ENCODE data around the gene UNC13A. TPM values are rescaled to one million over a fixed set of nuclear protein-coding genes. Genes with fewer than 3 reads are reported as not detected.

UNC13A gene
- total RNA-seq, 1 donor from 2014 or later, result 3.9 TPM

GRCh38 chr19:17718947-17719711 lies 31.0 kb upstream of the UNC13A start, which contains the start of gene MAP1S:
TSS of gene MAP1S (plus strand) at chr19:17719480. CDS start at chr19:17719503, 23 bp downstream.
- TF ChIP-seq CTCF (IDR thresholded peaks at IDR 0.05; ENCODE audit: unreplicated experiment), result no peak
- peak within 1 kb of the TSS; percentile 80 for H3K4me3 Mint-ChIP-seq (ENCODE audit: low read depth)
- peaks cover 16% of the 10 kb centered on the region for H3K4me1 Mint-ChIP-seq (ENCODE audit: low read depth)

GRCh38 chr19:17718550-17718946 lies 30.4 kb upstream of the UNC13A start:
- Mint-ChIP-seq H3K27ac (peak overlapping the region; percentile 65), H3K4me3 (ENCODE audit: low read depth) (peak overlapping the region; percentile 80), H3K27me3 (no peaks in the 10 kb centered on the region), H3K4me1 (ENCODE audit: low read depth) (peaks cover 16% of the 10 kb centered on the region), H3K36me3 (ENCODE audit: insufficient read depth) (peaks cover 3% of the 10 kb centered on the region), H3K9me3 (ENCODE audit: low read depth) (no peaks in the 10 kb centered on the region)
- no peak for TF ChIP-seq CTCF (IDR thresholded peaks at IDR 0.05; ENCODE audit: unreplicated experiment)
- DNase-seq (ENCODE audit: low spot score, unreplicated experiment), result no peak

More at GRCh38 chr19:17718947-17719711, 31.0 kb upstream of the UNC13A start, which contains the start of gene MAP1S:
- DNase-seq (ENCODE audit: low spot score, unreplicated experiment), result peak; percentile 66
- H3K27me3 Mint-ChIP-seq, result no peaks in the 10 kb centered on the region
- no peaks in the 10 kb centered on the region for H3K9me3 Mint-ChIP-seq (ENCODE audit: low read depth)
- H3K36me3 Mint-ChIP-seq (ENCODE audit: insufficient read depth), result peaks cover 3% of the 10 kb centered on the region
- peak within 1 kb of the TSS; percentile 84 for H3K27ac Mint-ChIP-seq

- Mint-ChIP-seq H3K36me3 (ENCODE audit: insufficient read depth) (peaks cover under 1% of the 10 kb centered on the region), H3K4me1 (ENCODE audit: low read depth) (peaks cover 18% of the 10 kb centered on the region), H3K27ac (no peak overlapping the region), H3K9me3 (ENCODE audit: low read depth) (no peaks in the 10 kb centered on the region), H3K4me3 (ENCODE audit: low read depth) (no peak overlapping the region), H3K27me3 (no peaks in the 10 kb centered on the region)
- TF ChIP-seq CTCF (IDR thresholded peaks at IDR 0.05; ENCODE audit: unreplicated experiment), result no peak
- no peak for DNase-seq (ENCODE audit: low spot score, unreplicated experiment)
Measured at GRCh38 chr19:17716309-17716929, 28.3 kb upstream of the UNC13A start.

- TF ChIP-seq CTCF (IDR thresholded peaks at IDR 0.05; ENCODE audit: unreplicated experiment), result no peak
- H3K27ac Mint-ChIP-seq, result no peak overlapping the region
- H3K36me3 Mint-ChIP-seq (ENCODE audit: insufficient read depth), result no peaks in the 10 kb centered on the region
- DNase-seq (ENCODE audit: low spot score, unreplicated experiment), result no peak
- no peak overlapping the region for H3K4me3 Mint-ChIP-seq (ENCODE audit: low read depth)
- peaks cover 5% of the 10 kb centered on the region for H3K27me3 Mint-ChIP-seq
- peaks cover 1% of the 10 kb centered on the region for H3K4me1 Mint-ChIP-seq (ENCODE audit: low read depth)
- no peaks in the 10 kb centered on the region for H3K9me3 Mint-ChIP-seq (ENCODE audit: low read depth)
Measured at GRCh38 chr19:17711851-17712250, 23.7 kb upstream of the UNC13A start.

- no peaks in the 10 kb centered on the region for H3K9me3 Mint-ChIP-seq (ENCODE audit: low read depth)
- no peaks in the 10 kb centered on the region for H3K36me3 Mint-ChIP-seq (ENCODE audit: insufficient read depth)
- peaks cover 13% of the 10 kb centered on the region for H3K27me3 Mint-ChIP-seq
Measured at GRCh38 chr19:17706750-17707181, 18.6 kb upstream of the UNC13A start.

More at GRCh38 chr19:17706750-17707181, 18.6 kb upstream of the UNC13A start:
- TF ChIP-seq CTCF (IDR thresholded peaks at IDR 0.05; ENCODE audit: unreplicated experiment), result no peak
- DNase-seq (ENCODE audit: low spot score, unreplicated experiment), result no peak
- Mint-ChIP-seq H3K4me1 (ENCODE audit: low read depth) (peaks cover under 1% of the 10 kb centered on the region), H3K4me3 (ENCODE audit: low read depth) (no peak overlapping the region), H3K27ac (no peak overlapping the region)
